HAP-1 (cell line): ENCODE results near the gene BTBD9.

Source experiments
- DNase-seq, 2 experiments: peaks; one replicate each; pipeline ENCODE4 v3.0.0-alpha.2; 2016 to 2020; ENCODE audit warnings: low spot score in 2 of 2
- H3K27me3 ChIP-seq: fragments of 250-450 bp; sonication (Bioruptor Pico); 2 replicates; pipeline ENCODE4 v1.5.1; 2020; ENCODE audit warnings: low read depth, mild to moderate bottlenecking, moderate library complexity
- H3K36me3 ChIP-seq: fragments of 250-450 bp; sonication (Bioruptor Pico); replicated peaks from 2 replicates; pipeline ENCODE4 v1.5.1; 2020; ENCODE audit warnings: mild to moderate bottlenecking
- H3K4me1 ChIP-seq: fragments of 250-450 bp; sonication (Bioruptor Pico); 2 replicates; pipeline ENCODE4 v1.5.1; 2020; ENCODE audit warnings: mild to moderate bottlenecking
- H3K4me3 ChIP-seq: fragments of 250-450 bp; sonication (Bioruptor Pico); 2 replicates; pipeline ENCODE4 v1.5.1; 2020; ENCODE audit warnings: mild to moderate bottlenecking, moderate library complexity
- H3K9me3 ChIP-seq: fragments of 250-450 bp; sonication (Bioruptor Pico); 2 replicates; pipeline ENCODE4 v1.5.1; 2020; ENCODE audit warnings: mild to moderate bottlenecking, moderate library complexity
- in situ Hi-C: fragments of 300-500 bp; cut with MboI; formaldehyde crosslinking; loops from 3 replicates; pipeline ENCODE4 v1.14.3; 2020; ENCODE audit warnings: low sequenced_read_pairs, inconsistent platforms, mixed read lengths

The BTBD9 gene

DNA sequence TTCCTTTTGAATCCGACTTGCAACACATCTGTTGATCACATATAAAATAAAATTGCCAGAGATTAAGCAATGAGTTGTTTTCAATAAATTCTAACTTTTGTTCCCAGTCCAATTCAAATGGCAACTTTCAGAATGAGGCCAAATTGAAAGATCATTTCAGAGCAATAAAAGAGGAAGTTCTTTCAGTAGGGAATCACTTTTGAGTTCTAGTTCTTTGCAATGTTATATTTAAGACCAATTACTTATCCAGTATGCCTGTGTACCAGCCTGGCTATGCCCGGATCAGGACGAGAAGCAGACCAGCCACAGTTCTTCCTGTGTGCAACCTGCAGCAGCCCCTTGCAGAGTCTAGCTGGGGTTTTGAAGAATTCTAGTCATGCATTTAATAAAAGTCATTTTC is 232.5 kb downstream of the BTBD9 start:
- in situ Hi-C loops: no loop called here
- DNase-seq: no peak

DNA sequence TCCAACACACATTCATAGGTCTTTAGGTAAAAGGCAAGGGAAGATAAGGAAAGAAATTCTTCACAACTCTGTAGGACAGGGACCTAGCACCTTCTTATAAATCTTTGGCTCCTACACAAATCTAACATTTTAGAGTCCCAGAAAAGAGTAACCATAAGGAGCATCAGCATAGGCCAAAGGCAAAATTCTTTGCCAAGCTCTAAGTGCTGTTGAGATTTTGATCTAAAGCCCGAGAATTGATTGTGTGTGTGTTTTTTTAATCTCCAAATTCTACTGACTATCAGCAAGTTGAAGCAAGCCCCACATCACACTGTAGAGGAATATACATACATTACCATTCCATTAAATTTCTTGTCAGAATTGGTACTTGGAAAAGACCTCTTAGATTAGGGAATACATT is 233.6 kb downstream of the BTBD9 start:
- H3K27me3 ChIP-seq: no peaks in the 10 kb centered on the region; the same call in 1 of the 2 replicates
- in situ Hi-C loops: no loop called here
- no peak for DNase-seq
- no peaks in the 10 kb centered on the region for H3K9me3 ChIP-seq
- H3K4me3 ChIP-seq: no peak overlapping the region
- H3K36me3 ChIP-seq: no peaks in the 10 kb centered on the region
- H3K4me1 ChIP-seq: peaks cover 16% of the 10 kb centered on the region

More for the DNA sequence above, 232.5 kb downstream of the BTBD9 start:
- Histone ChIP-seq H3K4me3 (no peak overlapping the region), H3K4me1 (peaks cover 16% of the 10 kb centered on the region), H3K27me3 (no peaks in the 10 kb centered on the region; the same call in 1 of the 2 replicates), H3K36me3 (no peaks in the 10 kb centered on the region), H3K9me3 (no peaks in the 10 kb centered on the region)

DNA sequence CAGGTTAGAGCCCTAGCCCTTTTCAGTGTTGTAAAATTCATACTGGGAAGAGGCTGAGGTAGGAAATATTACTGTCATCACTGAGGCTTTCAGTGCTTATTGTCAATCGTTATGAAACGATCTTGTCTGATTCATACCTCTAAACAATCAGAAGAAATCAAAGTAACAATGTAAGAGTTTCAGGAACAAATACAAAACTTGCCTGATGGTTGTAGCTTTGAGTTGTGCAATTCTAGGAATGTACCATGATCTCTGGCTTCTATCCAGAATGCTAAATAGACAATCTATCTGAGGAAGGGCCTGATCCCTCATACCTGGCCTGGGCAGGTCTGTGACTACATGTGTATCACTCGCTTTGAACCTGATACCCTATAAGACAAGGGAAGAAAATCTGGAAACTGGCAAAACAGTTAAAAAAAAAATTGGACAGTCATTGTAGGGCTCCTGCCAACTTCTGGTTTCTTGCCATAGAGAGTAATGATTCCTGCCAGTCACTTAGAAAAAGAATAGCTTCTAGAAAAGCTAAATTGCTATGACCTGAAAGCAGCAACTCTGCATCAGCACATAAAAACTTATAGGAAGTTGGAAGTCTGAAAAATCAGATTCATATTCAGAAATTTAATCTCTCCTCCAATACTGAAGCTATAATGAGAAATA is 234.7 kb downstream of the BTBD9 start:
- DNase-seq: no peak
- Histone ChIP-seq H3K4me1 (peaks cover 16% of the 10 kb centered on the region), H3K9me3 (no peaks in the 10 kb centered on the region), H3K36me3 (no peaks in the 10 kb centered on the region), H3K4me3 (no peak overlapping the region), H3K27me3 (no peaks in the 10 kb centered on the region; the same call in 1 of the 2 replicates)
- in situ Hi-C loops: no loop called here

DNA sequence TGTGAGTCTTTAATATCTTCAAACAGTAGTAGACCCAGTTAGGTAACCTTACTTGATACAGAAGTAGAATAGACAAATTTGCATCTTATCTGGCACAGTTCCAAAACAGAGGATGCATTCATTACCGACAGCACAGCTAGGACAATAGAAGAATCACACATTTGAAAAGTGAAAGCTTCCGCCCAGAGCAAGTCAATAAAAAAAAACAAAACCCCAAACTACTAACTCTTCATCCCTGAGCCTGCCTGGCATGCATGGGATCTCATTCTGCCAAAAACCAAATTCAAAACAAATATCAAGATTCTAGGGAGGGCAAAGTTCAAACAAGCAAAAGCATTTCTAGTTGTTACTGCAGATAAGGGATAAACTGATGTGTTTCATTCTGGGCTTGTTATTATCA is 235.4 kb downstream of the BTBD9 start:
- in situ Hi-C loops: no loop called here
- Histone ChIP-seq H3K4me1 (peaks cover 16% of the 10 kb centered on the region), H3K27me3 (no peaks in the 10 kb centered on the region; the same call in 1 of the 2 replicates), H3K36me3 (no peaks in the 10 kb centered on the region), H3K4me3 (no peak overlapping the region), H3K9me3 (no peaks in the 10 kb centered on the region)
- DNase-seq: no peak

DNA sequence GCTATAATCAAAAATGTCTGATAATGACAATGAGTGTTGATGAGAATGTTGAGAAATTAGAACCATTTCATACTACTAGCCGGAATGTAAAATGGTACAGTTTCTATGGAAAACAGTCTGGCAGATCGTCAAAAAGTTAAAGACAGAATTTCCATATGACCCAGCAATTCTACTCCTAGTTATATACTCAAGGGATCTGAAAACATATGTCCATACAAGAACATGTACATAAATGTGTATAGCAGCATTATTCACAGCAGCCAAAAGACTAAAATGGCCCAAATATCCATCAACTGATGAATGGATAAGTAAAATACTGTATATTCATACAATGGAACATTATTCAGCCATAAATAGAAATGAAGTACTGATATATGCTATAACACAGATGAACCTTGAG is 236.2 kb downstream of the BTBD9 start:
- in situ Hi-C loops: no loop called here
- no peaks in the 10 kb centered on the region for H3K36me3 ChIP-seq
- H3K9me3 ChIP-seq: no peaks in the 10 kb centered on the region
- no peak for DNase-seq
- no peaks in the 10 kb centered on the region; the same call in 1 of the 2 replicates for H3K27me3 ChIP-seq
- peaks cover 16% of the 10 kb centered on the region for H3K4me1 ChIP-seq
- H3K4me3 ChIP-seq: no peak overlapping the region

DNA sequence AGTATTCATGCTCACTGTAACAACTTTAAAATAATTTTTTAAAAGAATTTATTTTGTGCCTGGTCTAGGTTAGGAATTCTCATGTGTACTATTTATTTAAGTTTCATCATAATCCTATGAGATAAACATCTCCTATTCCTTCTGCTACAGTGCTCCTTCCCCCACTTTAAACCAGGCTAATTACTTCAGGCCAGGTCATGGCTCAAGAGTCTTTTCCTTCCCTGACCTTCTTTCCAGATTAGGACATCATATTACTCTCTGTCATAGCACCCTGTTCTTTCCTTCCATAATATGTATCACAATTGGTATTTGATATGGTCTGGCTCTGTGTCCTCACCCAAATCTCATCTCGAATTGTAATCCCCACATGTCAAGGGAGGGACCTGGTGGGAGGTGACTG is 239.0 kb downstream of the BTBD9 start:
- DNase-seq: no peak
- no peaks in the 10 kb centered on the region for H3K36me3 ChIP-seq
- in situ Hi-C loops: no loop called here
- H3K4me1 ChIP-seq: peaks cover 16% of the 10 kb centered on the region
- no peaks in the 10 kb centered on the region; the same call in 1 of the 2 replicates for H3K27me3 ChIP-seq
- H3K4me3 ChIP-seq: no peak overlapping the region
- no peaks in the 10 kb centered on the region for H3K9me3 ChIP-seq

DNA sequence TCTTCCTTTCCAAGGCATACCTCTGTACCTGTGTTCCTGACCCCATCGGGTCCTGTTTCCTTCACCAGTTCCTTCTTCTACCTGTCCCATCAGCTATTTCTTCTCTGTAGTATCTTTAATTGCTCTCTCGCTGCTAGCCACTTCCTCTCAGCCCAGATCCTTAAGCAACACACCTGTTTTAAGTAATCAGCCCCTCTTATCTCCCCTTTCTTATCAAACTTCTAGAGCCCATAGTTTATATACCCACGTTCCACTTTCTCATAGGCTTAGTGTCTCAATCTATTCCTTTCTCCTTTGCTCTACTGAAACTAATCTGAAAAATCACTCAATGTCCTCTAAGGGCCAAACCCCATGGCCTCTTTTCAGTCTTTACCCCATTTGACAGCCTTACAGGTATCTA is 239.6 kb downstream of the BTBD9 start:
- in situ Hi-C loops: no loop called here
- Histone ChIP-seq H3K4me1 (peaks cover 16% of the 10 kb centered on the region), H3K9me3 (no peaks in the 10 kb centered on the region)

DNA sequence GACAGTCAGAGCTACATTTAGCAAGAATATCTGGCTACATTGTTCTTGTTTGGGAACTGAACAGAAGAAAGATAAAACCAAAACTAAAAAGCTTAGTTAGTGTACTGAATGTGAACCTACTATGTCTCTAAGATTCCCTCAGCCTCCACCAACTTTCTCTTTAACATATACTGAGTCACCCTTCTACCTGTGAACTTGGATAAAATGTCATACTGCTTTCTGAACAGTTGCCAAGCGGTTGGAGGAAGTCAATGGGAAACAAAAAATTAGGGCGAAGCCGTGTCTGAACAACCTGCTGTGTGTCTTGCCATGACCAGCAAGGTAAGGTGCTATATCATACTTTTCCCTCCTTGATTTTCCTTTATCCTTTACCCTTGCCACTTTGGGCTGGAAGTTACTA is 243.5 kb downstream of the BTBD9 start:
- in situ Hi-C loops: no loop called here

More for the DNA sequence above, 239.6 kb downstream of the BTBD9 start:
- no peaks in the 10 kb centered on the region; the same call in 1 of the 2 replicates for H3K27me3 ChIP-seq
- DNase-seq: no peak
- H3K36me3 ChIP-seq: no peaks in the 10 kb centered on the region
- no peak overlapping the region for H3K4me3 ChIP-seq

DNA sequence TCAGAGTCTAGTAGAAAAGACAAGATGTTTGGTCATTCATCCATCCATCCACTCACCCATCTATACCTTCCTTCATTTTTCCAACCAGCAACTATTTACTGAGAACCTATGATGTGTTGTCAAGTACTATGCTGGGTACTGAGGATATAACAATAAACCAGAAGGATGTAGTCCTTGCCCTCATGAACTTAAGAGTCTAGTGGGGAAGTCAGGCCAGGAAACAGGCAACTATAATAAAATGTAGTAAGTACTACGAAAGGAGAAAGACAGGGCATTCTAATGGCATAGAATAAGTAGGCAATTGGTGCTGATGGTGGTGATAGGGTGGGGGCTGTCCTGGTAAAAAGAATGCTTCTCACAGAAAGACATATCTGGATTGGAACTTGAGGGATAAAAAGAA is 245.7 kb downstream of the BTBD9 start:
- in situ Hi-C loops: no loop called here
- DNase-seq: no peak

More for the DNA sequence above, 243.5 kb downstream of the BTBD9 start:
- H3K4me1 ChIP-seq: peaks cover 2% of the 10 kb centered on the region; the same call in 1 of the 2 replicates
- no peaks in the 10 kb centered on the region for H3K36me3 ChIP-seq
- no peak for DNase-seq
- H3K9me3 ChIP-seq: no peaks in the 10 kb centered on the region
- H3K27me3 ChIP-seq: no peaks in the 10 kb centered on the region; the same call in 1 of the 2 replicates
- H3K4me3 ChIP-seq: no peak overlapping the region

DNA sequence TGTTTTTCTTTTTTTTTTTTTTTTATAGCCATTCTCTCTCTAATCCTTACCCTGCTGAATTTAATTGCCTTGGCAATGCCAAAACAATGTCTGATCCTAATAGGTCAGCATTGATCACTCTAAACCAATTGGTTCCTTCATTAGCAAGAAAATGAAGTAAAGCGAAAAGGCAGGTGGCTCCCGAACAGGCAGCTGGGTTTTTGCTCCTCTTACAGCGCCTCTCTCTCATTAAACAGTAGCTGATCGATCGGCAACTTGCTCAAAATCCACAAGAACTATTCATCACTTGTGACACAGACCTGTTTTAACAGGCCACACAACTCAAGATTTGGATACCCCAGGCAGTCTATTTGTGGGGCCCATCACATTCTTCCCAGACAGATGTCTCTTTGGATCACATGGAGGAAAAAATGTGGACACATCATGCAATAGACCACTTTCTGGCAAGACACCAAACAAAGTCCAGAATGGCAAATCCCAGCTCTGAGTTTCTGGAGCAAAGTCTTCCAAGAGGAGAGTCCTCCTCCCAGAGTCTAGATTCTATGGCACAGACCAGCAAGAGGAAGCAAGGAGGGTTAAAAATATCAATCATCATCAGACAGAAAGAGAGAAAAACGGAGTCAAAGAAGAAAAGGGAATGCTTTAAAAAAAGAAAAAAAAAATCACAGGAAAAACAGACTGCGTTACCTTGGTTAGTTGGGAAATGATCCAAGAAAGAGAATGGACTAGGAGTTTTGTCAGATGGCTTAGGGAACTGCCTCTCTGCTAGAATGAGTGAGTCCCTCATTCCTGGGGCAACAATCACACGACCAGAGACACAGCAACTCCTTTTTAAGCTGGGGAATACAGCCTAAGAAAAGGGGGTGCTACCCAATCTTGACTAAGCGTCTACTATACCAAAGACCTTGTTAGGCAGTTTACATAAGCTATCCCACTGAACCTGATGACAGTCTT is 247.8 kb downstream of the BTBD9 start:
- Histone ChIP-seq H3K27me3 (no peaks in the 10 kb centered on the region; the same call in 1 of the 2 replicates), H3K4me3 (no peak overlapping the region), H3K9me3 (no peaks in the 10 kb centered on the region), H3K36me3 (no peaks in the 10 kb centered on the region), H3K4me1 (peaks cover 7% of the 10 kb centered on the region; the same call in 1 of the 2 replicates)
- in situ Hi-C loops: no loop called here
- DNase-seq: no peak

More for the DNA sequence above, 245.7 kb downstream of the BTBD9 start:
- Histone ChIP-seq H3K9me3 (no peaks in the 10 kb centered on the region), H3K27me3 (no peaks in the 10 kb centered on the region; the same call in 1 of the 2 replicates), H3K4me1 (peaks cover 7% of the 10 kb centered on the region; the same call in 1 of the 2 replicates), H3K36me3 (no peaks in the 10 kb centered on the region), H3K4me3 (no peak overlapping the region)

DNA sequence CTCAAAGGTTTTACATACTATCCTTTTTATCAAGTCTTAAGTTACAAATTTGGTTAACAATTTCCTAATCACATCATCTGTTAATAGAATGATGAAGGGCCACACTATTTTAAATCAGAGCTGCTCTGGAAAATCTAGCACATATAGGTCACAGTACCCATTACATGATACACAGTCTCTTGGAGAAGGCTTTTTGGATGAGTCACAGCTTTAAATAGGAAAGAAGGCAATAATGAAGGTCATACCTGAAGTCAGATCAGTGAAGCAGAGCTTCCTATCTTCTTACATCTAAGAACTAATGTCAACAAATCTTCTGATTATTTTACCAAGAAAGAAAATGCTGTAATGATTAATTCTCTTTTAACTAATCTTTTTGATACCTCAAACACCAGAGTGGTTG is 248.5 kb downstream of the BTBD9 start:
- H3K36me3 ChIP-seq: no peaks in the 10 kb centered on the region
- in situ Hi-C loops: no loop called here
- H3K27me3 ChIP-seq: no peaks in the 10 kb centered on the region; the same call in 1 of the 2 replicates
- H3K9me3 ChIP-seq: no peaks in the 10 kb centered on the region
- H3K4me1 ChIP-seq: peaks cover 7% of the 10 kb centered on the region; the same call in 1 of the 2 replicates
- no peak for DNase-seq
- no peak overlapping the region for H3K4me3 ChIP-seq

DNA sequence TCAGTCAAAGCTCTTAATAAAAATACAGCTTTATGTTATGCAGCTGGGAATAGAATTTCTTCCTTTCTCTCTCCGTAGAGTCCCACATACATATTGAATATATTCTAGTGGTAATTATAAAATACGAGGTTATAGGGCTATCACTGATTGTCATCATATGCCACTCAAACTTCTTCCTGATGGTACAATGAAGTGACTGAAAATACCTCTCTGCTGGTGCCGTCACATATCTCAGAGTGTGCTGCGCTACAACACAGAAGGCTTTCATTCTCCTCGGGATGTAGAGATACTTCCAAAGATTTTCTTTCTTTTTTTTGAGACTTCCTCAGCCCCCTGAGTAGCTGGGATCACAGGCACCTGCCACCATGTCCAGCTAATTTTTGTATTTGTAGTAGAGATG is 249.9 kb downstream of the BTBD9 start:
- no peaks in the 10 kb centered on the region; the same call in 1 of the 2 replicates for H3K27me3 ChIP-seq
- H3K4me3 ChIP-seq: no peak overlapping the region
- no peak for DNase-seq
- H3K36me3 ChIP-seq: no peaks in the 10 kb centered on the region
- H3K4me1 ChIP-seq: peaks cover 7% of the 10 kb centered on the region; the same call in 1 of the 2 replicates
- in situ Hi-C loops: no loop called here
- no peaks in the 10 kb centered on the region for H3K9me3 ChIP-seq

DNA sequence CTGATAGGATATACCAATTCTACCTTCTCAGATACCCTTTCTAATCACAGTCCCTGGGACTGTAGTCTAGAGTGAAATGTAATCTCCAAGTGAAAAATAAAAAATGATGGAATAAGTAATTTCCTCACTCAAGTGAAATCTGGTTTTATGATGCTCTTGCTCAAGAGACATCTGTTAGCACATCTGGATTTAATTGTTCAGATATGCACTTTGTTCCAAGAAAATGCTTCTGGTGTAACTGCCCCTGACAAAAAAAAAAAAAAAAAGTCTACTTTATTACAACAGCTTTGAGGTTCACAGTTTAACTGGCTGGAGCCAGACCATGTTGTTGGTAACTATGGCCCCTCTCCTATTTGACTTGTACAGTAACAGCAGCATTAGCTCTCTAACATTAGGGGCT is 251.8 kb downstream of the BTBD9 start:
- Histone ChIP-seq H3K27me3 (no peaks in the 10 kb centered on the region; the same call in 1 of the 2 replicates), H3K4me1 (peaks cover 20% of the 10 kb centered on the region), H3K9me3 (no peaks in the 10 kb centered on the region), H3K4me3 (no peak overlapping the region), H3K36me3 (no peaks in the 10 kb centered on the region)
- DNase-seq: no peak
- in situ Hi-C loops: no loop called here

DNA sequence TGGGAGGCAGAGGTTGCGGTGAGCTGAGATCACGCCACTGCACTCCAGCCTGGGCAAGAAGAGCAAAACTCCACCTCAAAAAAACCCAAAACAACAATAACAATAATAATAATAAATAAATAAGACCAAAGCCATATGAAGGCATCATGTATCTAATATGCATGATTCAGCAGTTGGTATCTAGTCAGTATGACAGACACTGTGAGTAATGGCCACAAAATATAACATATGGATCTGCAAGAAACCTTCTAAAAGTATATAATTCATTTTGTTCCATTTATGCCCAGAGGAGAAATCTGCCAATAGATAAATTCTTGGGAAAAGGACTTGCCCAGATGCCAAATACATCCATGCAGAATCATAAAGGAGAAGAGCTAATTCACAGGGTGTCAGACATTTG is 252.3 kb downstream of the BTBD9 start:
- Histone ChIP-seq H3K36me3 (no peaks in the 10 kb centered on the region), H3K27me3 (no peaks in the 10 kb centered on the region; the same call in 1 of the 2 replicates), H3K4me1 (peaks cover 20% of the 10 kb centered on the region), H3K9me3 (no peaks in the 10 kb centered on the region), H3K4me3 (no peak overlapping the region)
- in situ Hi-C loops: no loop called here
- DNase-seq: no peak
